ENCODE measurements around the gene PYM1.
"Not testable (repeated sequence)": the region's sequence is repeated elsewhere in the genome, so short reads cannot be mapped to it uniquely, and the experiment has no call there.

The PYM1 gene

DNA sequence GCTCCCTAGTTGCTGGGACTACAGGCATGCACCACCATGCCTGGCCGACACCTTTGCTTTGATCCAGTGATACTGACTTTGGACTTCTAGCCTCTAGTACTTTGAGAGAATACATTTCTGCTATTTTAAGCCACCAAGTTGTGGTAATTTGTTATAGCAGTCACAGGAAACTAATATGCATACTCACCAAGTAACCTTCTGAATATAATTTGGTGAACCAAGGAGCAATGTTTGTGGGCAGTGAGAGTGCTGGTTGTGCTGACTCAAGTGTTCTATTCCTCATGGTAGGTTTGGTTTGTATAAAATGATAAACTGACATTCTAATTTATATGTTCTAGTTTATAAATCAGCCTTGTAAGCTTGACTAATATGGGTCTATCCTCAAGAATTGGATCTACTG, 42.6 kb downstream of the PYM1 start:
- TF ChIP-seq, protein P1, sequence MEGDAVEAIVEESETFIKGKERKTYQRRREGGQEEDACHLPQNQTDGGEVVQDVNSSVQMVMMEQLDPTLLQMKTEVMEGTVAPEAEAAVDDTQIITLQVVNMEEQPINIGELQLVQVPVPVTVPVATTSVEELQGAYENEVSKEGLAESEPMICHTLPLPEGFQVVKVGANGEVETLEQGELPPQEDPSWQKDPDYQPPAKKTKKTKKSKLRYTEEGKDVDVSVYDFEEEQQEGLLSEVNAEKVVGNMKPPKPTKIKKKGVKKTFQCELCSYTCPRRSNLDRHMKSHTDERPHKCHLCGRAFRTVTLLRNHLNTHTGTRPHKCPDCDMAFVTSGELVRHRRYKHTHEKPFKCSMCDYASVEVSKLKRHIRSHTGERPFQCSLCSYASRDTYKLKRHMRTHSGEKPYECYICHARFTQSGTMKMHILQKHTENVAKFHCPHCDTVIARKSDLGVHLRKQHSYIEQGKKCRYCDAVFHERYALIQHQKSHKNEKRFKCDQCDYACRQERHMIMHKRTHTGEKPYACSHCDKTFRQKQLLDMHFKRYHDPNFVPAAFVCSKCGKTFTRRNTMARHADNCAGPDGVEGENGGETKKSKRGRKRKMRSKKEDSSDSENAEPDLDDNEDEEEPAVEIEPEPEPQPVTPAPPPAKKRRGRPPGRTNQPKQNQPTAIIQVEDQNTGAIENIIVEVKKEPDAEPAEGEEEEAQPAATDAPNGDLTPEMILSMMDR (conservative IDR thresholded peaks at IDR 0.05; ENCODE audit: low read length): no peak
- DNase-seq (ENCODE audit: low read depth): no peak
- no peak overlapping the region for H3K4me3 ChIP-seq (ENCODE audit: low read length)

DNA sequence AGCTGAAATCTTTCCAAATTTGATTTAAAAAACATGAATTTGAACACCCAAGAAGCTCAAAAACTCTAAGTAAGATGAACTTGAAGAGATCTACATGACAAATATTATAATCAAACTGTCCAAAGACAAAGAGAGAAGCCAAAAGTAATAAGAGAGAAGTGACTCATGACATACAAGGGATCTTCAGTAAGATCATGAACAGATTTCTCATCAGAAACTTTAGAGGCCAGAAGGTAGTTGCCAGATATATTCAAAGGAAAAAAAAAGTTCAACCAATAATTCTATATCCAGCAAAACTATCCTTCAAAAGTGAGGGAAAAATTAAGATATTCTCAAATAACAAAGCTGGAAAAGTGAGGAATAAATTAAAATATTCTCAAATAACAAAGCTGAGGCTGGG, 49.9 kb downstream of the PYM1 start:
- DNase-seq (ENCODE audit: low read depth): no peak
- TF ChIP-seq, protein P1 (conservative IDR thresholded peaks at IDR 0.05; ENCODE audit: low read length): no peak
- H3K4me3 ChIP-seq (ENCODE audit: low read length): no peak overlapping the region

DNA sequence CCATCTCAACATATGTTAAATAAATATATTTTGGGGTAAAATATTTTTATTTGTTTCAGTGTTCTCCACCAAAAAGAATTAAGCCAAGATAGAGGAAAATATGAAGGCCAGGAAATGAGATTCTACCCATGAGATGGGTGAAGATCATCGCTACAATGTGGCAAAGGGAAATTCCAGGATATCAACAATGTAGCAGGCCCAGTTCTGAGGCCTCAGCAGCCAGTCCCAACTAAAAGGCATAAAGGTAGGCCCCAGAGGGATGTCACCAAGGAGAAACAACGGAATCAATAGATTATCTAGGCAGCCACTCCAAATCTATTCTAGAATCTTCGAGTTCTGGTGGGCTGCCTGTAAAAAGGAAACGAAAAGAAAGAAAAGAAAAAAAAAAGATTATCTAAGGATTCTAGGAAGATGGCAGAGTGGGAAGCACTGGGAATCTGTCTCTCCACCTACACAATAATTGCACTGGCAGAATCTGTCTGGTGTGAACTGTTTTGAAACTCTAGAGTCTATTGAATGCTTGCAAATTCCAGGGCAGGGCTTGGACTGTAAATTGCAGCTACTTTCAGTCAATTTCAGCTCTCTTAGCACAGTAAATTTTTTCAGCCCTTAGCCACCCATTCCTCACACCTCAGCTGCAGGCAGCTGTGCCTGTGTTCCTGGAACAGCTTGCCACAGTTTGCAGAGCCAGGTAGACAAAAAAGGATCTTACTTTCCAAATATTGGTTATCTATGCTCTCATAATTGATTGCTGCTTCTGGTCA, 51.8 kb downstream of the PYM1 start:
- H3K4me3 ChIP-seq (ENCODE audit: low read length): no peak overlapping the region
- TF ChIP-seq, protein P1 (conservative IDR thresholded peaks at IDR 0.05; ENCODE audit: low read length): no peak
- peak; percentile 12 for DNase-seq (ENCODE audit: low read depth)

GRCh38 chr12:55874443-55874842, 53.3 kb downstream of the PYM1 start:
- DNase-seq (ENCODE audit: low read depth): peak; percentile 29
- TF ChIP-seq, protein P1 (conservative IDR thresholded peaks at IDR 0.05; ENCODE audit: low read length): no peak
- no peak overlapping the region for H3K4me3 ChIP-seq (ENCODE audit: low read length)

- not testable (repeated sequence) for DNase-seq (ENCODE audit: low read depth)
Observed at GRCh38 chr12:55866454-55867004, 61.2 kb downstream of the PYM1 start.

DNA sequence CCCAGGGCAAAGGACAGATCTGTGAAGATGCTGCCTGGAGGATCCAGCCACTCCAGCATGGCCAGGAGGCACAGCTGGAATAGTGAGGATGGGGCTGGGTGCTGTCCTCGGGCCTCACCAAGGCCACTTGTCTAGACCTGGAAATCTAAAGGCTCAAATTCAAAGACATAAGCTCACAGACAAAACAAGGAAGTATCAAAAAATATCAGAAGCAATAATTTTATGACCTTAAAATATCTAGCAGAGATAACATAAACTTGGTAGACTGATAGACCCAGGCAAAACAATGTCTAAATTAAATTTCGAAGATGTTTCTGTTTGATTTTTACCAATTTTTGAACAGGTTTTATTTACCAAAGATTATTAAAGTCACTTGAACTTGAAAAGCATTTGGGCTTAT, 62.4 kb downstream of the PYM1 start:
- no peak for DNase-seq (ENCODE audit: low read depth)
- H3K4me3 ChIP-seq (ENCODE audit: low read length): no peak overlapping the region
- TF ChIP-seq, protein P1 (conservative IDR thresholded peaks at IDR 0.05; ENCODE audit: low read length): no peak

More at GRCh38 chr12:55866454-55867004, 61.2 kb downstream of the PYM1 start:
- not testable (repeated sequence) for H3K4me3 ChIP-seq (ENCODE audit: low read length)

GRCh38 chr12:55862931-55863330, 64.8 kb downstream of the PYM1 start:
- H3K4me3 ChIP-seq (ENCODE audit: low read length); DNase-seq (ENCODE audit: low read depth): not testable (repeated sequence)

DNA sequence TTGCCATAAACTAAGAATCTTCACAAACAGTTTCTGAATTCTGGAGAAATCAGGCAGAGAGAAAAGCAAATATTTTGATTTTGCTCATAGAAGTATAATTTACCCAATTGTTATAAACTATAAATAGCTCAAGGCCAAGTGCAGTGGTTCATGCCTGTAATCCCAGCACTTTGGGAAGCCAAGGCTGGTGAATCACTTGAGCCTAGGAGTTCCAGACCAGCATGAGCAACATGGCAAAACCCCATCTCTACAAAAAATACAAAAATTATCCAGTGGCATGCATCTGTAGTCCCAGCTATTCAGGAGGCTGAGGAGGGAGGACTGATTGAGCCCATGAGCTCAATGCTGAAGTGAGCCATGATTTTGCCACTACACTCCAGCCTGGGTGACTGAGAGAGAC, 65.4 kb downstream of the PYM1 start:
- TF ChIP-seq, protein P1 (conservative IDR thresholded peaks at IDR 0.05; ENCODE audit: low read length): no peak
- no peak overlapping the region for H3K4me3 ChIP-seq (ENCODE audit: low read length)
- no peak for DNase-seq (ENCODE audit: low read depth)
